Measurements from ENCODE around the gene LRRC27.
"Not testable (repeated sequence)": the region's sequence is repeated elsewhere in the genome, so short reads cannot be mapped to it uniquely, and the experiment has no call there.

LRRC27 gene

DNA sequence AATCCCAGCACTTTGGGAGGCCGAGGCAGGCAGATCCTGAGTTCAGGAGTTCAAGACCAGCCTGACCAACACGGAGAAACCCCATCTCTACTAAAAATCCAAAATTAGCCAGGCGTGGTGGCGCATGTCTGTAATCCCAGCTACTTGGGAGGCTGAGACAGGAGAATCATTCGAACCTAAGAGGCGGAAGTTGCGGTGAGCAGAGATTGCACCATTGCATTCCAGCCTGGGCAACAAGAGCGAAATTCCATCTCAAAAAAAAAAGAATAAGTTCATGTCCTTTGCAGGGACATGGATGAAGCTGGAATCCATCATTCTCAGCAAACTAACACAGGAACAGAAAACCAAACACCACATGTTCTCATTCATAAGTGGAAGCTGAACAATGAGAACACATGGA, 17.1 kb upstream of the LRRC27 start:
- not testable (repeated sequence) for DNase-seq (ENCODE audit: low read depth)

DNA sequence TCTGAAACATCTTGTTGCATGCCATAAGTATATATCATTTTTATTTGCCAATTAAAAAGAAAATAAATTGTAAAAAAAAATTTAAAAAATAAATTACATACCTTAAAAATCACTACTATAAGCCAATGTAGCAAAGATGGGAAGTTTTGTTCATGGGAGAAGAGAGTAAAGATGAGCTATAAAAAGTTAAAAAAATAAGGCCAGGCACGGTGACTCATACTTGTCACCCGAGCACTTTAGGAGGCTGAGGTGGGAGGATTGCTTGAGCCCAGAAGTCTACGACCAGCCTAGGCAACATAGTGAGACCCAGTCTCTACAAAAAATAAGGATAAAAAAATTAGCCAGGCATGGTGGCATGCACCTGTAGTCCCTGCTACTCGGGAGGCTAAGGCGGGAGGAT, 15.9 kb upstream of the LRRC27 start:
- DNase-seq (ENCODE audit: low read depth): no peak

DNA sequence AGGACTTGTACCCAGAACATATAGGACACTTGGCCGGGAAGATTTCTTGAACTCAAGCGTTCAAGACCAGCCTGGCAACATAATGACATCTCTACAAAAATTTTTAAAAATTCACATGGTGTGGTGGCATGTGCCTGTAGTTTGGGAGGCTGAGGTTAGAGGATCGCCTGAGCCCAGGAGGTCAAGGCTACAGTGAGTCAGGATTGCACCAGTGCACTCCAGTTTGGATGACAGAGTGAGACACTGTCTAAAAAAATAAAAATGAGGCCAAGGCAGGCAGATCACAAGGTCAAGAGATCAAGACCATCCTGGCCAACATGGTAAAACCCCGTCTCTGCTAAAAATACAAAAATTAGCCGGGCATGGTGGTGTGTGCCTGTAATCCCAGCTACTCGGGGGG, 14.5 kb upstream of the LRRC27 start:
- not testable (repeated sequence) for DNase-seq (ENCODE audit: low read depth)

DNA sequence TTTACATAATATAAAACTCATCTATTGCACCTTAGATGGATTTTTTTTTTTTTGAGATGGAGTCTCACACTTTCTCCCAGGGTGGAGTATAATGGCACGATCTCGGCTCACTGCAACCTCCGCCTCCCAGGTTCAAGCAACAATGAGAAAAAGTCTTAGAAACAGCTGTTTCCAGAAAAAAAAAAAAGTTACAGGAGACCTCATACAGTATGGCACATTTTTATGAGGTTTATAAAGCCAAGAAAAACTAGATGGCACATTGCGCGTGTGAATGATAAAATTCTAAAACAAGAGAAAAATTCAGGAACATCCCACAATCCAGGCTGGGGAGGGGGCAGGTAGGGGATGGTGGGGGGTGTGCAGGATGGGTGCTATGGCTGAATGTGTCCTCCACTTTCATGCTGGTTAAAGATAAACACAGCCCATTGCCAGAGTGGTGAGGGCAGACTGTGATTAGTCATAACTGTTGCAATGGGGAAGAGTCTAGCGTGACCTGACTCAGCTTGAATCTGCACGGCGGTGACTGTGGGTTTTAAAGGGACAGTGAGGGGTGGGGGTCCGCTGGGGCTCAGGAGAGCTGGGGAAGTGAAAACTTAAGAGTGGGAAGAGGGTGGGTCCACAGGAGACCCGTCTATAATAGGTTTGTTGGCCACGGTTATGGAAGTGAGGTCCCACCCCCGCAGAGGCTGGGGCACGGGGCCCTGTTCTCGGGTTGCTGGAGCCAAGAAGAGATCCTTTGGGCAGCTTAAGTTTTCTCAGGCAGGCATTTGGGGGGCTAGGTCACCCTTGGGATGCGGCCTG, 11.9 kb upstream of the LRRC27 start:
- no peak for DNase-seq (ENCODE audit: low read depth)

DNA sequence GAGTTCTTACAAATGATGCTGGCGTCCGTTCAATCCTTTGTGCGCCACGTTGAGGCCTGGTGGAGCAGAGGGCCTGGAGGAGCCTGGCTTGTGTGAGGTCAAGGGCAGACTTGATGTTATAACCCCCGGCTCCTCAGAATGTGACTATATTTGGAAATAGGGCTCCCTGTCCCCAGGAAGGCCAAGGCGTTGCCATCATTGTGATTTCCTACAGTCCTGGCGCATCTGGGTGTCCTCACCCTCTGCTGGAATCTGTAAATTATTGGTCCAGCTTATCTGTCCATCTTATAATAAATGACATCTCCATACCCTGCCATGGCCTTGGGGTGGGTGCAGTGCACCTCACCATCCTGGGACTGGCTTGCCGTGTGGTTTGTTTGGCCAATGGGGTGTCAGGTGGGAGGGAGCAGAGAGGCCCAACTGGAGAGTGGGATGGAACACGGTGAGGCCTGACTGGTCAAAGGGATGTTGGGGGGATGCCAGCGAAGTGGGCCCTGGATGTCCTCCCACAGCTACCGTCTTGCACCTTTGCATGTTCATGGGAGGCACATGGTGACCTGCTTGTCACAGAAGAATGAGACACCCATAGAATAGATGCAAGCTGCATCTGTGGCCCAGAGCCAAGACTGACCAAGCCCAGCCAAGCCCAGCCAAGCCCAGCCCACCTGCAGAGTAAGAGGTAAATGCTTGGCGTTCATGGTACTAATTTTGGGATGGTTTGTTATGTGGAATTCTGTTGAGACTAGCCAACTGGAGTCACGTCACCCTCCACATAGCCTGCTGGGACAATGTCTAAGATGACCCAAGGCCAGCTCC, 11.1 kb upstream of the LRRC27 start:
- no peak for DNase-seq (ENCODE audit: low read depth)

DNA sequence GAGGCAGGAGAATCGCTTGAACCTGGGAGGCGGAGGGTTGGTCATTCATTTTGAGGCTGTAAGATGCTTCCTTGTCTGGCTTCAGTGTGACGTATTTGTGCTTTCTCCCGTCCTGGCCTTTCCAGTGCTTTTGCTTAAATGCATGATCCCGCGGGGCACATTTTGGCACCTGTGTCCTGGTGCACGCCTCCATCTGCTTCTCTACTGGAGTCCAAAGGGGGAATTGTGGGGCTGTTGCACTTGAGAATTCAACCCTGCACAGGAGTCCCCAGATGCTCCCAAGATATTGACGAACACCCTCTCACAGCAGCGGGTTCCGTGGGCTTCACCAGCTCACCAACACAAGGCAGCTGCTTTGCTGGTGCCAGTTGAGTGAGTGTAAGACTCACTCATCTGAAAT, 10.3 kb upstream of the LRRC27 start:
- DNase-seq (ENCODE audit: low read depth): no peak

DNA sequence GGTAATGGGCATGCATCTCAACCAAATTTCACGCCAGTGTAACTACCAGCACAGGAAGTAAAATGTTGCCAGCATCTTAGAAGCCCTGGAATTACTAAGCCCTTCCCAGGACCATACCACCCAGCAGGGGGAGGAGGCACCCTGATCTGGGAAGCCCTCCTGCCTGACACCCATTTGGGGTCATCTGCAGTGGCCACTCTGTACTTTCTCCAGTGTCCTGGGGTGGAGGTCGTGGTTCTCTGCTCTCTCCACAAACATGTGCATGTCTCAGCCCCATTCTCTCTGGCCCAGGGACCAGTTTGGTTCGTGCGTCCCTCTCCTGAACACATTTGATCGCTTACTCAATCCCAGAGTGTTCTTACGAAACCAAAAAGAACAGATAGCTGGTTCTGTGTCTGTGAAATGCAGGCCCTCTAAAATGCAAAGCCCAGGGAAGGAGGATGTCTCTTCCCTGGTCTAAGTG, 9.4 kb upstream of the LRRC27 start:
- no peak for DNase-seq (ENCODE audit: low read depth)

DNA sequence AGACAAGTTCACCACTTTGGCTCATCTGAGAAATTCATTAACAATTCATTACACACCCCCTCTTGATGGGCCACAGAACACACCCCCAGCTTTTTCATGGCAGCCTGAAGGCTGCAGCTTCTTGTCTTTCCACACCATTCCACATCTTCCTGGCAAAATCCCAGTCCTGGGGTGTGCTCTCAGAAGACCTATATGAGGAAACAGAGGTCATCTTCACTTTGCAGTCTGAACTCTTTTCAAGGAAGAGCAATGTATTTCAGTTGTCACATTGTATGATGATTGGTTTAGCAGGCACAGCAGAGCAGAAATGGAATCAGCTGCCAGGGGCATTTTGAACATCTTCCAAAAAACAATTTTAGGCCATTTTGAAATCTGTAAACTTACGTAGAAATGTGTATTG, 7.8 kb upstream of the LRRC27 start:
- DNase-seq (ENCODE audit: low read depth): no peak

DNA sequence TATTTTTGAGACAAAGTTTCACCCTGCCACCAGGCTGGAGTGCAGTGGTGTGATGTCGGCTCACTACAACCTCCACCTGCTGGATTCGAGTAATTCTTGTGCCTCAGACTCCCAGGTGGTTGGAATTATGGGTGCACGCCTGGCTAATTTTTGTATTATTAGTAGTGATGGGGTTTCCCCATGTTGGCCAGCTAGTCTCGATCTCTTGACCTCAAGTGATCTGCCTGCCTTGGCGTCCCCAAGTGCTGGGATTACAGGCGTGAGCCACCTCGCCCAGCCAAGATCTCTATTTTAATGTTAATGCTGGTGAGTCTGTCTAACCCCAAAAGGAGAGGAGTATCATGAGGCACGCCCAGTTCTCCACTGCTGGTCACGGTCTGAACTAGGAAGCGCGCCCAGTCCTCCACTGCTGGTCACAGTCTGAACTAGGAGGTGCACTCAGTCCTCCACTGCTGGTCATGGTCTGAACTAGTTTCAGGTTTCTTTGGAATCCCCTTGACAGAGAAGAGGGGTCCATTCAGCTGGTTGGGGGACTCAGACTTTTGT, 5.6 kb upstream of the LRRC27 start:
- no peak for DNase-seq (ENCODE audit: low read depth)

DNA sequence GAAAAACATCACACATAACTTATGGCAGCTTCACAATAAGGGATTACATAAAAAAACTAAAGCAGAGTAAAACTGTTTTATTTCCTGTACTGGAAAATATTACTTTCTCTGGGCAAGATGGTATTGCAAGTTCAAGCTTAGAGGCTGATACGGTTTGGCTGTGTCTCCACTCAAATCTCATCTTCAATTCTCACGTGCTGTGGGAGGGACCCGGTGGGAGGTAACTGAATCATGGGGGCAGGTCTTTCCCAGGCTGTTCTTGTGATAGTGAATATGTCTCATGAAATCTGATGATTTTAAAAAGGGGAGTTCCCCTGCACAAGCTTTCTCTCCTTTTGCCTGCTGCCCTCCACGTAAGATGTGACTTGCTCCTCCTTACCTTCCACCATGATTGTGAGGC, 5.1 kb upstream of the LRRC27 start:
- DNase-seq (ENCODE audit: low read depth): no peak

DNA sequence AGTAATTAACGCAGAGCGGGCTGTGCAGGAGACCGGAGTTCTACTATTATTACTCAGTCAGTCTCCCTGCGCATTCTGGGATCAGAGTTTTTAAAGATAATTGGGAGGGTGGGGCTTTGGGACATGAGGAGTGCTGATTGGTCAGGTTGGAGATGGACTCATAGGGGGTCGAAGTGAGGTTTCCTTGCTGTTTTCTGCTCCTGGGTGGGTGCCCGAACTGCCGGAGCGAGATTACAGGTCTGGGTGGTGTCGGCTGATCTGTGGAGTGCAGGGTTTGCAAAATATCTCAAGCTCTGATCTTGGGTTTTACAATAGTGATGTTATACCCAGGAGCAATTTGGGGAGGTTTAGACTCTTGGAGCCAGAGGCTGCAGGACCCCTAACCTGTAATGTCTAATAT, 3.9 kb upstream of the LRRC27 start:
- DNase-seq (ENCODE audit: low read depth): no peak

DNA sequence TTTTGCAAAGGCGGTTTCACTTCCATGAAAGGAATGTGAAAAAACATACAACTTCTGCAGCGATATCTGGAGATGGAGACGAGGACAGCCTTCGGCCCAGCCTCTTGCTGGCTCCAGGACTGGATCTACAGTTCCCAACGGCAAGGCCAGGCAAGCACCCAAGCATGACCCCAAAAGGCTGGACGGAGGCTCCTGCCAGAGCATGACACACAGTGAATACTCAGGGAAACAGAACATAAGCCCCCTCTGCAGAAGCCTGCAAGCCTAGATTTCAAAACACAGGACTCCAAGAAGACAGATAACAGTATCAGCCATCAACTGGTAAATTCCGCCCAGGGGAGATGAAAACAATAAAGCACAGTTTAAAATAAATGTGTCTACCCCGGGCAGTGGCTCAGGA, 3.3 kb upstream of the LRRC27 start:
- DNase-seq (ENCODE audit: low read depth): no peak

DNA sequence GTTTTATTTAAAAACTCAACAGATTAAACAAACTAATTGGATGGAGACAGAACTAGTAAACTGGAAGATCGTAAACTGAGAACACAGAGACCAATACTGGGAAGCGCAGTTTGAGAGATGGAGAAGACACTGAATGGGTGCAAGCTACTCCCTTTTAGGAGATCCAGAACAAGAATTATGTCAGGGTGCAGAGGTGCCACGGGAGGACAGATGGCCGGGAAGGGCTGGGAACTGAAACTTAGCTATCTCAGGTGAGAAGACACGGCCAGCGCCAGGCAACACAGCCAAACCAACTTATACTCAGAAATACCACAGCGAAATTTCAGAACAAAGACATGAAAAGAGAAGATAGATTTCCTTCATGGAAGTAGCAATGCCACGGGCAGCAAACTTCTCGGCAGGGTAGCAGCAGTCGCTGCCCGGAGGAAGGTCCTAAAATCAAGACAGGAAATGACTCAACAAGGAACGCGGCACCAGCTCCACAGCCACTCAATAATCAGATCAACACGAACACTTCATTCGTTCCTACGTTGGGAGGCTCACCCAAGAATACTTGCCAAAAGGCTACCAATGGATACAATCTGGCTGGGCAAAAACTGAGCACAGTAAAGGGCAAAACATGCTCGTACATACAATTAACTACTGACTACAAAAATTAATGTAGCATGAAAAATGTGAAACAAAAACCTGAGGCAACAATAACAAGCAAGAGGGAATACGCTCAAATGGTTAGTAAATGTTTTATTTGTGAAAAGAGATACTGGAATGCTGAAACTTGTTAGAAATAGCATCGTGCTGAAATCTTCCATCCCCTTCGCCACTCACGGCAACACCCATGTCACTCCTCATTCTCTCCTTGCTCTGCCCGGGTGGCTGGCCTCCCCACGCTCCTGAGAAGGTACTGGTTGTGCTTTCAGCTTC, 2.2 kb upstream of the LRRC27 start:
- peak; percentile 14 for DNase-seq (ENCODE audit: low read depth)

DNA sequence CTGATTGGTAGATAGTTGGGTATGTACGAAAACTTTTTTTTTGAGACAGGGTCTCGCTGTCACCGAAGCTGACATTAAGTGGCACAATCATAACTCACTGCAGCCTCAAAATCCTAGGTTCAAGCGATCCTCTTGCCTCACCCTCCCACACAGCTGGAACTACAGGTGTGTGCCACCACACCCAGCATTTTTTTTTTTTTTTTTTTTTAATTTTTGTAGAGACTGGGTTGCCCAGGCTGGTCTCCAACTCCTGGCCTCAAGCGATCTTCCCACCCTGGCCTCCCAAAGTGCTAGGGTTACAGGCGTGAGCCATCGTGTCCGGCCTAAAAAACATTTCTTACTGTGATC, 1.5 kb upstream of the LRRC27 start:
- DNase-seq (ENCODE audit: low read depth): no peak

DNA sequence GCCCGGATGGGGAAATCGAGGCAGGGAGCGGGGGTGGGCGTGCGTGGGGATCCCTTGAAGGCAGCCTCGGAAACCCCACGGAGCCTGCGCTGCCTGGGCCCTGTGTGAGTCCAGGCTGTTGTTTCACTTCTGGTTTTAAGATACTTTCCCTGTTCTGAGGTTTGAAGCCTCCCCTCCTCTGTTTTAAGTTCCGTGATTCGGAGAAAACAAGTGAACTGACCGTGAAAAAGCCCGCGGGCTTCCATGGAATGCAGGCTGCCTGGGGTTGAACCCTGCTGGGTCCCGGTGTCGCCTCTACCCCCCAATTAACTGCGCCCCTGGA, 401 bp downstream of the LRRC27 start:
- no peak for DNase-seq (ENCODE audit: low read depth)

DNA sequence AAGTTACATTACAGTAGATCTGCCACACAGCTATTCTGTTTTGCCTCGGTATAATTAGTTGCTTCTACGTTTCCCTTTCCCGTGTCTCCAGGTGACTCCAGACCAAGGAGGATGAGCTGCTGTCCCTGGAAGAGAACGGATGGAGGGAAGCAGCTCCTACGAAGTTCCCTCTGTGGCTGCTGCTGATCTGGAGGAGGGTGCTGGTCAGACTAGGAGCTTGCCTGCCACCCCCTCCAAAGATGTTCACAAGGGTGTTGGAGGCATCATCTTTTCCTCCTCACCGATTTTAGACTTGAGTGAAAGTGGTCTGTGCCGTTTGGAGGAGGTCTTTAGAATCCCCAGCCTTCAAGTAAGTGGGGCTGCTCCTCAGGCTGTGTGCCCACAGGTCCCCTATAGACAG, 1.4 kb downstream of the LRRC27 start:
- no peak for DNase-seq (ENCODE audit: low read depth)

DNA sequence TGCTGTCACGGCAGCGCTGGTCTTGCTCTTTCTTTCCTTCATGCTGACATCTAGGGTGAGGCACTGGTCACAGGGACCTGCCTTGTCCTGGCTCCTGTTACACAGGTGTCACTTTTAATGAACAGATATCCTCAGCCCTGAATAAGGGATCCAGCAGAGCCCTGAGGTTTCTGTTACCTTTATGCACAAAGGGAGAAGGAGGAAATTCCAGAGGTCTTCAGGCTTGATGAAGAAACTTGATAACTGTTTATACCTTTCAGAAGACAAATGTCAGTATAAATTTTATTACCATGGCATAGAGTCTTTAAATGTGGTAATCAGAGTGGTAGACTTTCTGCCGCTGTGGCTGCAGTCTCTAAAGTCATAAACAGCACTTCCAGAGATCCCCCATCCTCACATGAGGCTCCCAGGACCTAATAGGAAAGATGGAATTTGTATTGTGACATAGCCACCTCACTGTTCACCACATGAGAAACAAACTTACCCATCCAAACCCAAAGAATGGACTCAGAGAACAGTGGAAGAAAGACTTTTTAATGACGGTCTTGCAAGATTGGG, 2.7 kb downstream of the LRRC27 start:
- DNase-seq (ENCODE audit: low read depth): no peak

DNA sequence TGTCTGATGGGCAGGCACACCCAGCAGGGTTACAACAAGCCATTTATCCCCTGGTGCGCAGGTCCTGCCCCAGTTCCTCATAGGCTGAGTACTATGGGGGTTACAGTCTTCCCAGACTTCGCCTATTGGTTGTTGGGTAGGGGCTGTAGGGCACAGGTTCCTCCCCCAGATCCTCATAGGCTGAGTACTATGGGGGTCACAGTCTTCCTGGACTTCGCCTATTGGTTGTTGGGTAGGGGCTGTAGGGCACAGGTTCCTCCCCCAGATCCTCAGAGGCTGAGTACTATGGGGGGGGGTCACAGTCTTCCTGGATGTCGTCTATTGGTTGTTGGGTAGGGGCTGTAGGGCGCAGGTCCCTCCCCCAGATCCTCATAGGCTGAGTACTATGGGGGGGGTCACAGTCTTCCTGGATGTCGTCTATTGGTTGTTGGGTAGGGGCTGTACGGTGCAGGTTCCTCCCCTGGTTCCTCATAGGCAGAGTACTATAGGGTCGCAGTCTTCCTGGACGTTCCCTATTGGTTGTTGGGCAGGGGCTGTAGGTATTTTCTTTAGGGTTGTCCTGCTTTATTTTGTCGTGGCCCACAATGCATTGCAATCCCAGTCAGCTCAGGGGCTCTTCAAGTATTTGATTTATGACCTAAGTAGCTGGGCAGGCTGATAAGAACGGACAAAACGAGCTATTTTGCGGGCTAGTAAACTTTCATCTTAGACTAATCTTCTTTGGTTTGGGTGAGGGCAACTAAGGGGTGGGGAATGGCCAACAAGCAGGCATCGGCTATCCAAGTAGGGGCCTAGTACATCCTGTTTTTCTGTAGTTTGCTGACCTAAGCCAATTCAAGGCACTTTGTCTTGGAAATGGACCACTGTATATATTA, 3.4 kb downstream of the LRRC27 start:
- DNase-seq (ENCODE audit: low read depth): no peak

DNA sequence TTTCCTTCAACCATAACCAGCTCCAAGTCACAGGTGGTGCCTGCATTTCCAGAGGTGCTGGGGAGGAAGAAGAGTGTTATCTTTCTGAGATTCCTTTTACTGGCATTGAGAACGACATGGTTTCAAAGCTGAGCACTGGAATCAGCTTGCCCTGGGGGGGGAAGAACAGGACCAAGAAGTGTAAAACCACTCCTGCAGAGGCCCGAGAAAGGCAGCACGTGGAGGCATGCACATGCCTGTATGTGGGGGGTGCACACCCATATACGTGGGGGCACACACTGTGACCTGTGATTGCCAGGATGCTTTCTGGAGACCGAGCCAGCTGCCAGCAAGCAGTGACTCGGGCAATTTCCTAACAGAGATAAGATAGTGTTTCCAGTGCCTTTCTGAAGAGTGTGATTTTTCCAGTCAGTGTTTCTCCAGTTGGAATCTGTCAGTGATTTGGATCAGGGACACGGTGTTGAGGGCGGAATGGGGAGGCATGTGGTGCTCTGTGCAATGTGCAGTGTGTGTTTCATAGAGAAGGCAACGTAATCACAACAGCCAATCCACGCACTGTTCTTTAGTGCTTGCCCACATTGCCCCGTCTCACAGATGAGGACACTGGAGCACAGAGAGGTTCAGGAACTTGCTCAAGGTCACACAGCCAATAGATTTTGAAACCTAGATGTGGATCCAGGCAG, 4.2 kb downstream of the LRRC27 start:
- no peak for DNase-seq (ENCODE audit: low read depth)

DNA sequence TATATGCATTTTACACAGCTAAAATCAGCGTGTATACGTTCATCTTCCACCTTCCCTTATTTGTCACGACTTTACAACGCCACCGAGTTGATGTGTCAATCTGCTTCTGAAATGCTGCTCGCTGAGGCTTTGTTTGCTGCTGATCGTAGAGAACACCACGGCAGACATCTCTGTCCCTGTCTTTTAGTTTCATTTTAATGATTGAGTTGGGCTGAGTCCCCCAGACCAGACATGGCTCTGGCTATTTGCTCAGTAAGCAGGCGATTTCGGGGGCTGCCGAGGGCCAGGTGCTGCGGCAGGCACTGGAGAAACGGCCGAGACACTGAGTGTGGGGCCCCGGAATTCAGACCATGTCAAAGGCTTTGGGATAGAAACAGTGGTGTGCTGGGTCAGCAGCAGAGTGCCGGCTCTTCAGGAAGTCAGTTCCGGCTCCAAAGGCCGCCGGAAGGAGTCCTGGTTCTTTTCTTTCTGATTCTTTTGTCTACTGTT, 5.0 kb downstream of the LRRC27 start:
- DNase-seq (ENCODE audit: low read depth): no peak

Measured in T-helper 22 cell (primary cell).